HG03565 (cell line): ENCODE results near the gene ID3.

Experiments used
- ATAC-seq: cut with Tn5 transposase; IDR thresholded peaks from one replicate; pipeline ENCODE4 v1.9.1; 2021; ENCODE audit warnings: mild to moderate bottlenecking, moderate library complexity; ENCODE audit not compliant: unreplicated experiment

The ID3 gene, protein sequence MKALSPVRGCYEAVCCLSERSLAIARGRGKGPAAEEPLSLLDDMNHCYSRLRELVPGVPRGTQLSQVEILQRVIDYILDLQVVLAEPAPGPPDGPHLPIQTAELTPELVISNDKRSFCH

DNA sequence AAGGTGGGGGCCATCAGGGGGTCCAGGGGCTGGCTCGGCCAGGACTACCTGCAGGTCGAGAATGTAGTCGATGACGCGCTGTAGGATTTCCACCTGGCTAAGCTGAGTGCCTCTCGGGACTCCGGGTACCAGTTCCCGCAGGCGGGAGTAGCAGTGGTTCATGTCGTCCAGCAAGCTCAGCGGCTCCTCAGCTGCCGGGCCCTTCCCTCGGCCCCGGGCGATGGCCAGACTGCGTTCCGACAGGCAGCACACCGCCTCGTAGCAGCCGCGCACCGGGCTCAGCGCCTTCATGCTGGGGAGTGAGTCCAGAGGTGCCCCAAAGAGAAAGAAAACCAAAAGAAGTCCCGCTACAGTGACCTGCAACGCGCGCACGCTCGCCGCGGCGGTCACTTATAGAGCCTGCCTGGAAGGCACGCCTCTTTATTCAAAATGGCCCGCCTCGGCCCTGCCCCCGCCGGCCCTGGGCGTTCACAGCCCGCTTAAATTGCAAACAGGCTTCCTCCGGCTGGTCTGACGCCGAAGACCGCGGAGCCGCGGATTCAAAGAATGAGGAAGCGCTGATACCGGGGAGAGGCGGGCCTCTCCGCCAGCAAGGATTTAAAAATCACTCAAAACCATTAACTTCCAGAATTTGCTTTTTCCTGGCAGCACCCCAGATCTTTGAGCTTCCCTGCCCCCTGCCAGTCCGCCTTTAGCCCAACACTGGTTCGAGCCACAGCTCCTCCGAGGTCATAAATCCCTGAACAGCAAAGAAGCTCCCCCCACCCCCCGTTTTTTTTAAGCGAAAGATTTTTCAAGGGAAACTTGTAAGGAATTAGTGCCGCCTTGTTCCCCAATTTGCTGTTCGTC is at the start of gene ID3:
ID3 (minus strand) TSS at position 366 of the 849 bp plus-strand sequence; CDS start at position 291, 75 bp downstream.
- ATAC-seq = peak; percentile 61

DNA sequence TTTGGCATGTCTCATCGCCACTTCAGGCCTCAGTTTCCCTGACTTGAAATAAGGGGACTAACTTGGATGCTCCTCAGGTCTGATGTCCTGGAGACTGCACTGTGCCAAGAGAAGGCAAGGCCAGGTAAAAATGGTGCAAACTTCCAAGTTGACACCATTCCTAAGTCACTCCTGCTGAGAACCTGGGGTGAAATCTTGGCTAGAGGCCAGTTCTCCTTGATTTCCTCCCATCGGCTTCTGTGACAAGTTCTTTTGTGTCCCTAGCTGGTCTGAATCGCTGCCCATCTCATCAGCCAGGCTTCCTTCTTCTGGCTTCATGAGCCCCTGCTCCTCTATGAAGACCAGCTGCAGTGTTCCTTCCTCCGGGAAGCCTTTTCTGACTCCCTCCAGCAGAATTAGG is 48.6 kb upstream of the ID3 start:
- ATAC-seq = no peak

DNA sequence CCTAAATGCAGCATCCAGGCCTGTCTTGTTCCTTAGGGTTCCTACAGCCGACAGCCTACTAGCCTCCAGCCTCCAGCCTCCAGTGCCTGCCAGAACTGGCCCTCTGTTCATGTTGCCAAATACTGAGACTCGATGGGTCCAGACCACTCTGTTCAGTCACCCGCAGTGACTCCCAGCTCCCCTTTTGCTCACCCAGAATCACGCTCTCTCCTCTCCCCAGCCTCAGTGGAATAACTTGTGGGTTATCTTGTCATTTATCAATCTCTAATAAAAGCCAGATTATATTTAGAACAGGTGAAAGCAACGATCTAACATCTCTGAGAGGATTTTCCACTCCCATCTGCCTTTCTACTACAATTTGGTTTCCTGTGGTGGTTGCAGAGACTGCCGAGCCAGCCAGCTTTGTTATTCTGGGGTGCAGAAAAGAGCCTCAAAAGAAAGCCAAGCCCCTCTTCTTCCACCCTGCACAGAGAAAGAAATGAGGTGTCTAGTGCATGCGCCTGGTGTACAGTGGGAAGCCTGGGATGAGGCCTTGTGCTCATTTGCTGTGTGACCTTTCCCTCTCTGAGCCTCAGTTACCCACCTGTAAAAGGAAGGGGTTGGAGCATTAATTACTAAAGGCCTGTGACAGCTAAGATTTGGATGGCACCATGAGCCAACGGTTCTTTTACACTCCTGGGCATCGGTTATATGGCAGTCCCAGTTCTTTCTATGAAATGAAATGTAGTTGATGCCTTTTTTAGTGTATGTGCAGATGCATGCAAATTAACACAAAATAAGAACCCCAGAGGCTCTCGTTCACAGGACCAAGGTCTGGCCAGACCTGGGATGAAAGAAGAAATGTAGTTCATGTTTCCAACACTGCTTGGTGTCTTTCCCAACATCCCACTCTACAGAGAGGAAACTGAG is 42.9 kb upstream of the ID3 start:
- ATAC-seq = no peak

DNA sequence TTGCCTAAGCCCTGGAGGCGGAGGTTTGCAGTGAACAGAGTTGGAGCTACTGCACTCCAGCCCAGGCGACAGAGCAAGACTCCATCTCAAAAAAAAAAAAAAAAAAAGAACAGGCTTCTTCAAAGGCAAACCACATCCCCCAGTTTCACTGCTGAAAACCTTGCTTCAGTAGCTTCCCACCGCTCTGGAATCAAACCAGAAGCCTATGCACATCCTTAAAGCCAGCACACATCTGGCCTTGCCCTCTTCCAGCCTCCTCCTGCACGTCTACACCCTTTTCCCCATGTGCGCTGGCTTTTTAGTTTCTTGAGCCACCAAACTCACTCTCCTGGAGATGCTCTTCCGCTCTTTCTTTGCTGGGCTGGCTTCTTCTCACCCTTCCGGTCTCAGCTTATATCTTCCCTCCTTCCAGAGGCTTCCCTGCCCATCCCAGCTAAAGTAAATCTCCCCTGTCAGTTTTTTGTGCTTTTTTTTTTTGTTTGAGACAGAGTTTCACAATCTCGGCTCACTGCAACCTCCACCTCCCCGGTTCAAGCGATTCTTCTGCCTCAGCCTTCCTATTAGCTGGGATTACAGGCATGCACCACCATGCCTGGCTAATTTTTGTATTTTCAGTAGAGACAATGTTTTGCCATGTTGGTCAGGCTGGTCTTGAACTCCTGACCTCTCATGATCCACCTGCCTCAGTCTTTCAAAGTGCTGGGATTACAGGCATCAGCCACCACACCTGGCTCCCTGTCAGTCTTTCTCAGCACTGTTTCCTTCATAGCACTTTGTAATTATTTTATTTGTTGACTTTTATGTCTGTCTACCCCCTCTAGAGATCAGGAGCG is 42.0 kb upstream of the ID3 start:
- no peak for ATAC-seq

DNA sequence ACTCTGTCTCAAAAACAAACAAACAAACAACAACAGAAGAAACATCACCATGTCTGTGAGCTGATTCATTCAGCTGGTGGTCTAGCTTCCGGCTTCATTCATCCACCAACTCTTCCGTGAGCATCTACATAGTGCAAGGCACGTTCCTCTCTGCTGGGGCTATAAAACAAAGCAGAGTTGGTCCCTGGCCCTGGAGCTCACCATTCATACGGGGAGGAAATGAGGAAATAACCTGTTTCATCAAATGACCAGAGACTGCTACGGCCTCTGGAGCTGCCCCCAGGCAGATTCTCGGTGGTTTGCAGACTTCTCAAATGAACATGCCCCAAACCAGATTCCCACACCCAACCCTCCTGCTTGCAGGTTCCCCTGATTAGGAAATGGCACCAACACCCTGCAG is 41.0 kb upstream of the ID3 start:
- ATAC-seq = no peak

DNA sequence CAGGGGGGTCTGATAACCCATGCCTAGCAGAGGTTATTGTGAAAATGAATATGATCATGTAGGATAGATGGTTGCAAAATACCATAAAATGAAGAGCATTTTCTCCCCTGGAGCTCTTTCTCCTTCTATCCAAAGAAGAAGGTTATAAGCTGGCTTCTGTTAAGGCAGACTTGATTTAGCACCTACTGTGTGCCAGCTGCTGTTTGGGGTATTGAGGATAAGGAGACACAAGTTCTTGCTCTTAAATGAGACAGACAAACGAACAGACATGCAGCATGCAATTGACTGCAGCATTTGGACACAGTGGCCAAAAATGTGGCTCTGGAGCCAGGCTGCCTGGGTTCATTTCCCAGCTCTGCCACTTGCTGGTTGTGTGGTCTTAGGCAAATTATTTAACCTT is 39.8 kb upstream of the ID3 start:
- no peak for ATAC-seq

DNA sequence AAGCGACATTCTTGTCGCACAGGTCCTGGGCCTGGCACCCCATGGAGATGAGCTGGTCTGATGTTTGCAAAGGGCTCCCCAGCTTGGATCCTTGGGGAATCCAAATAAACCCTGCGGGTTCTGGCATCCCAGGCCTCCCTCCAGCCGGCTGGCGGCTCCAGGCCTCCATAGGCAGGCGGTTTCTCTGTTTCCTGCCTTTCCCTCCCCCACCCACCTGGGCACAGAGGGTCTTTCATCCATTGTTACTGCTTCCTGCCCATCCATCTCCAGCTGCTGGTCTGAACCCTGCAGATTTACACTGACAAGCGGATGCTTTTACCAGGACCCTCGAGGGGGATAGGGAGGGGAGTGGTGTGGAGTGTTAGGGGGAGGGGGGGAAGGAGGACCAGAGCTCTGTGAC is 39.1 kb upstream of the ID3 start:
- no peak for ATAC-seq

DNA sequence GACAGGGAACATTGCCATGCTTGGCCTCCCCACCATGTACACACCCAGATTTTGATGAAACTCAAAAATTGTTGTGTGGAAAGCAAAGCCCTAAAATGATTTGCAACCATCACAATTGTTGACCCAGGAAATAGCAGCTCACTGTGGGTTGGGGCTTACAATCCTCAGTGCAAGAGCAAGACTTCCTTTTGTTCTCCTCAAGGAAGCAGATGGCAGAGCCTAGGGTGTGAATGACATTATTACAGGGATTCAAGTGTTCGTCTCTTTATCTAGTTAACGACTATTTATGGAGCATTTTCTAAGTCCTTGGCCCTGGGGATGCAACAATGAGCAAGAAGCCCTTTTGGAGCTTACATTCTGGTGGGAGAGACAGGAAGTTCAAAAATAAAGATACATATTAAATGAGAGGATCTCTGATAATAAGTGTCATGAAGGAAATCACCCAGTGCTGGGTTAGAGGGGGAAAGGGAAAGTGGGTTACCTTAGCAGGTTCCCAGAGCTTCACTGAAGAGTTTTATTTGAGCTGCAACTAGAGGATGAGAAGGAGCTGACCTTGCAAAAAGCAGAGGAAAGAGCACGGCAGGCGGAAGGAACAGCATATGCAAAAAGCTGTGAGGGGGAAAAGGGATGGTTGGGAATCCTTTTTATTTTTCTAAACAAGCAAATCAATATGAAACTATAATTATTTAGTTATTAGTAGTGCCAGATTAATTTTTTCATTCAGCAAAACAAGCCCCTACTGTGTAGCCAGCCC is 38.5 kb upstream of the ID3 start:
- no peak for ATAC-seq

DNA sequence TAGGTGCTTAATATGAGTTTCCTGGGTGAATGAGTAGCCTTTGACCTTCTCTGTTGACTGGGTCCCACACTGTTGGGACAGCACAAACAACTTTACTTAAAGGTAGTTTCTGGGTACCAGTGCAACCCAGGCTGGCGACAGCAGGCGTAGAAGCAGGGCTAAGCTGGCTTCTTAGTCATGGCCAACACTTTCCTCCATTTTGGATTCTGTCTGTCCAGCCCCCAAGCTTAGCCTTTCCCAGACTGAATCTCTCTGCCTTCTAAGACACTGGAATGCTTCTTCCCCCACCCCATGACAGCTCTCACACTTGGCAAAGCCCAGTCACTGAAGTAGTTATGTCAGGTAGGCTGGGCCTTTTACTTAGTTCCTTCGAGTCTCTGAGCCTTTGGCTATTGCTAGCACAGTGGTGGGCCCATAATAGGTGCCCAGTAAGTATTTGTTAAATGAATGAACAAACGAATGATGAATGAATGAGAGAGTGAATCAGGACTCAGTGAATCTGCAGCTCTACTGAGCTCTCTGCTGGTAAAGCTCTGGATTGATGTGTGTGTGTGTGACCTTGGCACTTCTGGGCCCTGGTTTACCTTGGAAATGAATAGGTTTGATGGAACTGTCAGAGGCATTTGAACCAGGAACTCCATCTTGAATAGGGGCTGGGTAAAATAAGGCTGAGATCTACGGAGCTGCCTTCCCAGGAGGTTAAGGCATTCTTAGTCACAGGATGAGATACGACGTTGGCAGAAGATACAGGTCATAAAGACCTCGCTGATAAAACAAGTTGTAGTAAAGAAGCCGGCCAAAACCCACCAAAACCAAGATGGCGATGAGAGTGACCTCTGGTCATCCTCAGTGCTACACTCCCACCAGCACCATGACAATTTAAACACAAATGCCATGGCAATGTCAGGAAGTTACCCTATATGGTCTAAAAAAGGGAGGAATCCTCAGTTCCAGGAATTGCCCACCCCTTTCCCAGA is 37.4 kb upstream of the ID3 start:
- ATAC-seq = no peak

DNA sequence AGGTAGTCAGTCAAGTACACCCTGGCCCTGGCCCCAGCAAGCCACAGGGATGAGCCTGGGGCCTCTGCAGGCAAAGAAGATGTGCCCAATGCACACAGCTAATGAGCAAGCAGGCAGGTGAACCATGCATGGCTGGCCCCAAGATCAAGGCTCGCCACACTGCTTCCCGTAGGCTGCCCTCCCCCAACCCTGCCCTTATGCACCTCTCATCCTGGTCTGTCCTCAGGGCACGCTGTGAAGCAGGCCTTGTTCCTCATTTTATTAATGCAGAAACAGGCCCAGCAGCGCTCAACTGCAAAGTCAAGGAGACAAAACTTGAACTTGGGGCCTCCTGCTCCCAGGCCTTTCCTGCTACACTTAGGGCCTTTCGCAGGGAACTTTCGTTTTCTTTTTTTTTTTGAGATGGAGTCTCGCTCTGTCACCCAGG is 35.6 kb upstream of the ID3 start:
- no peak for ATAC-seq

DNA sequence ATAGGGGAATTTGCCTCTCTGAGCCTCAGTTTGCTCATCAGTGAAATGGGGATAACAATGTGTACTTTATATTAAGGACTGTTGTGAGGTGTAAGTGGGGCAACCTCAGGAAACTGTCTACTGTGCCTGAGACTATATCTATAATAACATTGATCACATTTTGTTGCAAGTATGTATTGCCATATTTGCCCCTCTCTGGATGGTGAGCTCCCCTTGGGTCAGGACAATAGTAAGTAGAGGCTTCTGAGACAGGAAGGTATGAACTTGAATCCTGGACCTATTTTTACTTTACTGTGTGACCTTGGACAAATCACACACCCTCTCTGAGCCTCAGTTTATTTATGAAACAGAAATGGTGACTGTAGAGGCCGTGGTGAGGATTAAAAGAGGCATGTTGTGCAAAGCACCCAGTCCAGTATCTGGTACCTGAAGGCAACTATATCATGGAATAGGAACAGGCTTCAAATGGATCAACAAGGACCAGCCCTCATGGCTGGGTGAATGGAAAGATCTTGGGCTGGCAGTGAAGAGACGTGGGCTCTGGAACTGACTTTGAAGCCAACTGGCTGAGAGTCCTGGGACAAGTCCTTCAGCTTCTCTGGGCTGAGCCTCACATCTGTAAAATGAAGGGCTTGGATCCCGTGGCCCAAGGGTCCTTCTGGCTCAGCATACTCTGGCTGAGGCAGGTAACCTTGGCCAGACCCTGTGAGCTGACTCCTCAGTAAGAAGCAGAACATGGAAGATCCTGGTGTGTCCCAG is 35.0 kb upstream of the ID3 start:
- ATAC-seq = no peak

DNA sequence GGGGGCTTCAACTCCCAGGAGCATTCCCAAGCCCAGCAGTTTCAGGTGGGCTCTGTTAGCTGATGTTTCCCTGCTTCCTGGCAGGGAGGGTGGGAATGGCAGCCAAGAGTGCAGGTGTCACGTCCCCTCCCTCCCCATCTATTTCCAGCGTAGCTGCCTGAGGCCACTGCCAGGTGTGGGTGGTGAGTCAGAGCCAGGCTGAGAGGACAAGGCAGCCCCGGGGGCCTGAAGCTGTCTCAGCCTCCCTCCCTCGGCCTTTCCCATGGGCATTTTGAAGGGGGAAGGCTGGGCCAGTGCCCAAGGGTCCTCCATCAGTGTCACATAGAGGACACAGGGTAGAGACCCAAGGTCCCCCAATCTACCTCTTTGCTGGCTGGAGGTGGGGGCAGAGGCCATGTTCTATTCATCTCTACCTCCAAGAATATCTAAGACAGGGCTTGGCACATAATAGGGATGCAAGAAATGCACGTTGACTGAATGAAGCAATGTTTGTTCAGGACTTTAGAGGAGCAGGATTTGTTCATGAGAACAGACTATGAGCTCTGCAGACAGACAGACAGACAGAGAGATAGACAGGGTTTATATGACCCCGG is 34.4 kb upstream of the ID3 start:
- ATAC-seq = no peak

DNA sequence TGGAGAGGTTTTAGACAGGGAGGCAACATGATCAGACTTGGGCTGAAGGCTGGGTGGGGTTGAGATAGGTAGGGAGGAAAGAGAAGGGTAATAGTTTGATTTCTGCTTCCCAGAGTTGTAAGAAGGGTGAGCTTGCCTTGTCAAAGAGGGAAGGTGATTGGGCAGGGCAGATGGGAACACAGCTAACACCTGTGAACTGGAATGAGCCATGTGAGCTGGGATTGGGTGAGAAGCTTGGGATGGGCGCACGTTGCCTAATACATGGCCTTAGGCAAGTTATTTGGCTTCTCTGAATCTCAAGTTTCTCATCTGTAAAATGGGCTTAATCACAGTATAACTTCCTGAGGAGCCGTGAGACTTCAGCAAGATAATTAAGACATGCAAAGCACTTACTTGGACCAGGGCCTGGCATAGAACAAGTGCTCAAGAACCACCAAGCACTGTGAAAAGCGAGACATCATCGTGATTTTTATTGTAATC is 33.8 kb upstream of the ID3 start:
- no peak for ATAC-seq

DNA sequence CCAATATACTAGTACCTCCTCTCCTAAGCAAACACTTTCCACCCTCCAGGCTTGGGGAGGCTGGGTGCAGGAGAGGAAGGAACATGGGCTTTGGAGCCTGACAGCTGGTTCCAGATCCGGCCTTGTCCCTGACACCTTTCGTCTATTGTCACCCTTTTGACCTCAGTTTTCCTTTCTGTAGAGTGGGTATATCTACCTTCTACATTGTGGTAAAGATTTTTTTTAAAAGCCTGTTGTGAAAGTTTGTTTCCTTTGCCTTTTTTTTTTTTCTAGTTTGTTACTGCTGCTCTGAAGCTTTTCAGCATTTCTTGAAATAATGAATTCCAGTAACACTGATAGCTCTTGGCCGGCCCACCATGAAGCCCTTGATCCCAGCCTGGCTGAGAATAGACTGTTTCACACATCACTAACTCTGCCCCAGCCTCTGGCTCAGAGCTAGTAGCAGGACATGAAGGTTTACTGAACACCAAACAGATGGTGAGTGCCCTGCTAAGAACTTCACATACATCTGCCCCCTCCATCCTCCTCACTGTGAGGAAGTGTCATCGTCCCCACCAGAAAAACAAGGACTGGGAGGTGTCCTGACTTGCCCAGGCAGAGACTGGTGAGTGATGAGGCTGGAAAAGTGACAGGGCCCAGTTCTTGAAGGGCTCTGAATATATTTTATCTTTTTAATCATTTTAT is 33.0 kb upstream of the ID3 start:
- no peak for ATAC-seq

DNA sequence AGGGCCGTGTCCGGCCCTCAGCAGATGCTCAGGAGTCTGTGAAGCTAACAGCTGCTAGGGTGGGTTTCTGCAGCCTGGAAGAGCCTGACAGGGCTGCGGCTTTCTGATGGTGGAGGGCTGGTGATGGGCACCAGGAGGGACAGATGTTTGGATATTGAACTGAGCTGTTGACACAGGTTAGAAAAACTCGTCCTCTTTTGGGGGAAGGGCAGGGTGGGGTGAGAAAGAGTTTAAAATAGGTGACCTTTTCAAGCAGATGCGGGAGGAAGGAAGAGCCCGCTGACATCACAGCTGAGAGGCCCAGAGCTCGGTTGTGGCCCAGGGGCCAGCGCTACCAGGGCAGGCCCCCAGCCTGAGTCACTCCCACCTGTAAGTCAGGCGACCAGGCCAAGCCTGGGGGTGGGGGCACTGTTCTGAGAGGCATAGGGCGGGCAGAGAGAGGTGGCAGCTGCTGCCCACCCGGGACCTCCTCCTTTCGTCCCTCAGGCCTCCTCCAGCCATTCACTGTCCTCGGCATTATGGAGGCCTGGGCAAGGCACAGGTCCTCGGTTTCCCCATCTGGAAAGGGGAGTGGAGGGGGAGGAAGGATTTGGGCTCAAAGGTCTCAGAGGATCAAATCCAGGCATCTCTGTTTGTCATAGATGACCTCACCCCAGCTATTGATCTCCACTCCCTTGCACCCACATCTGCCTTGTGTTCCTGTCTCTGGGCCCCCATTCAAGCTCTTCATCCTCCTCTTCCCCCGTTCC is 32.3 kb upstream of the ID3 start:
- no peak for ATAC-seq

DNA sequence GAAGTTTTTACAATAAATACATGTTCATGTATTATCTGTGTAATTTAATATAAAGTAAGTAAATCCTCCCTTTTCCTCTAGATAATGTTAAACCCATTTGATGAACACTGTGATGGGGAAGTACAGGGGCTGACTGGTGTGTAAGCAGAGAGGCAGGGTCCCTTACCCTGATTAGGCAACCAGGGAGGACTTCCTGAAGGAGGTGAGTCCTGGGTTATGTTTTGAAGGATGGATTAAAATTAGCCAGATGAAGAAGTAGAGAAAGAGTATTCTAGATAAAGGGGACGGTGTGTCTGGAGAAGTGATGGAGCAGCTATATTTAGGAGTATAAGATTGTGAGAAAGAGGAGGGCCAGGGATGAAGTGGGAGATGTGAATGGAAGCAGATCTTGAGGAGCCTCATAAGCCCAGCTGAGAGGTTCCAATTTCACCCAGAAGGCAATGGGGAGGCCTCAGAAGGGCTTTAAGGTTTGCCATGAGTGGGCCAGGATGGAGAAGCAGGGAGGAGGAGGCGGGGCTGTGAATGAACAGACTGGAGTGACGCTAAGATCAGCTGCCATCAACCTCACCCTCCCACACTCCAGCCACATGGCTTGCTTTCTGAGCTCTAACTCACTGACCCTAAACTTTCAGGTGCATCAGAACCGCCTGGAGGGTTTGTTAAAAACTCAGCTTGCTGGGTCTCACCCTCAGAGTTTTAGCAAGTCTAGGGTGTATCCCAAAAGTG is 30.9 kb upstream of the ID3 start:
- ATAC-seq = no peak
